COLO668 (cell line): ENCODE measurements around the gene IGFL3.
"Not testable (repeated sequence)": the region's sequence is repeated elsewhere in the genome, so short reads cannot be mapped to it uniquely, and the experiment has no call there.

ENCODE experiments used
- DNase-seq: peaks from one replicate; lab custom pipeline; 2025; ENCODE audit not compliant: unreplicated experiment; lab: John Stamatoyannopoulos, UW

IGFL3 gene

GRCh38 chr19:46124638-46125115, at the start of gene IGFL3:
Gene IGFL3 (minus strand): TSS chr19:46124688. CDS start chr19:46124649, 39 bp downstream.
- no peak for DNase-seq

- no peak for DNase-seq
These were observed 49.5 kb upstream of the IGFL3 start for GRCh38 chr19:46173886-46174480.

- no peak for DNase-seq
These were observed 38.2 kb upstream of the IGFL3 start for GRCh38 chr19:46162731-46163130.

- not testable (repeated sequence) for DNase-seq
These were observed 37.3 kb upstream of the IGFL3 start for GRCh38 chr19:46161642-46162257.

GRCh38 chr19:46160233-46160775, 35.8 kb upstream of the IGFL3 start:
- DNase-seq = no peak

GRCh38 chr19:46159418-46160232, 35.1 kb upstream of the IGFL3 start:
- DNase-seq = no peak

GRCh38 chr19:46155237-46155636, 30.7 kb upstream of the IGFL3 start:
- DNase-seq = no peak

GRCh38 chr19:46150606-46151005, 26.1 kb upstream of the IGFL3 start:
- no peak for DNase-seq

- DNase-seq = no peak
These were observed 23.4 kb upstream of the IGFL3 start, which contains the start of gene IGFL2 for GRCh38 chr19:46147791-46148288. Gene IGFL2 (plus strand): TSS chr19:46148238. CDS start chr19:46148279, 41 bp downstream.

GRCh38 chr19:46147166-46147740, 22.8 kb upstream of the IGFL3 start:
- no peak for DNase-seq

GRCh38 chr19:46144756-46145155, 20.3 kb upstream of the IGFL3 start:
- DNase-seq = no peak

GRCh38 chr19:46142294-46142693, 17.8 kb upstream of the IGFL3 start:
- no peak for DNase-seq

GRCh38 chr19:46141421-46141820, 16.9 kb upstream of the IGFL3 start:
- DNase-seq = no peak

- DNase-seq = no peak
These were observed 13.5 kb upstream of the IGFL3 start for GRCh38 chr19:46137915-46138473.

GRCh38 chr19:46134527-46134926, 10.0 kb upstream of the IGFL3 start:
- peak; percentile 26 for DNase-seq

- no peak for DNase-seq
These were observed 9.3 kb upstream of the IGFL3 start for GRCh38 chr19:46133777-46134241.

- peak; percentile 79 for DNase-seq
These were observed 8.7 kb upstream of the IGFL3 start for GRCh38 chr19:46133101-46133627.

GRCh38 chr19:46132508-46133100, 8.1 kb upstream of the IGFL3 start:
- DNase-seq = no peak

GRCh38 chr19:46131485-46132143, 7.1 kb upstream of the IGFL3 start:
- DNase-seq = no peak
